ENCODE results near the gene VAV2. TPM values are rescaled to one million over a fixed set of nuclear protein-coding genes. Genes with fewer than 3 reads are reported as not detected.
A peak's percentile ranks its signal among the peaks of the same experiment; 100 is the strongest.

The VAV2 gene
- total and polyA plus RNA-seq, 11 donors = 3.3 to 9.9 (median 5.3) TPM

- DNase-seq = no peak
- Histone ChIP-seq H3K36me3 (peaks cover 0 to 42% (median 30%) of the 10 kb centered on the region in 9 donors), H3K4me3 (no peak overlapping the region), H3K27me3 (no peaks in the 10 kb centered on the region), H3K4me1 (peaks cover 0 to 11% (median 8%) of the 10 kb centered on the region in 12 donors), H3K27ac (no peak overlapping the region), H3K9me3 (no peaks in the 10 kb centered on the region)
- WGBS, 4 donors = 95 to 98% (median 96%) methylated on average over 7 of the region's 7 CpGs
- TF ChIP-seq CTCF (IDR thresholded peaks at IDR 0.05) (no peak), POLR2A (IDR thresholded peaks at IDR 0.05) (no peak)
- intact Hi-C loops (cut with DNase I) = loop anchor here in 5 of 10 donors (5.0 kb wide), 3 partner anchors 35 to 100 kb away; partner anchors contain the start of gene BRD3 (in 4 of the 5)
- ATAC-seq = no peak
These were observed 35.4 kb upstream of the VAV2 start for GRCh38 chr9:134027561-134027960.

- Histone ChIP-seq H3K4me1 (peaks cover 0 to 11% (median 8%) of the 10 kb centered on the region in 12 donors), H3K36me3 (peaks cover 0 to 36% (median 25%) of the 10 kb centered on the region in 9 donors), H3K27me3 (no peaks in the 10 kb centered on the region), H3K4me3 (no peak overlapping the region), H3K9me3 (no peaks in the 10 kb centered on the region), H3K27ac (no peak overlapping the region)
- DNase-seq = no peak
- intact Hi-C loops (cut with DNase I) = loop anchor here in 5 of 10 donors (5.0 kb wide), 3 partner anchors 35 to 100 kb away; partner anchors contain the start of gene BRD3 (in 4 of the 5)
- ATAC-seq = no peak
- WGBS, 4 donors = 91 to 94% (median 94%) methylated on average over 8 of the region's 8 CpGs
- no peak for TF ChIP-seq POLR2A (IDR thresholded peaks at IDR 0.05)
- TF ChIP-seq CTCF (IDR thresholded peaks at IDR 0.05) = no peak
These were observed 34.9 kb upstream of the VAV2 start for GRCh38 chr9:134026981-134027380.

GRCh38 chr9:134026581-134026980 is 34.5 kb upstream of the VAV2 start:
- intact Hi-C loops (cut with DNase I) = loop anchor here in 5 of 10 donors (5.0 kb wide), 3 partner anchors 36 to 101 kb away; partner anchors contain the start of gene BRD3 (in 4 of the 5)
- no peak for ATAC-seq
- WGBS, 4 donors = 89 to 92% (median 91%) methylated on average over 17 to 18 of the region's 18 CpGs

More at GRCh38 chr9:134026581-134026980, 34.5 kb upstream of the VAV2 start:
- H3K4me1 ChIP-seq = peaks cover 0 to 11% (median 8%) of the 10 kb centered on the region in 12 donors
- H3K9me3 ChIP-seq = no peaks in the 10 kb centered on the region
- H3K36me3 ChIP-seq = peaks cover 0 to 32% (median 21%) of the 10 kb centered on the region in 9 donors
- DNase-seq = peak in 1 of 5 donors; percentile 47
- peak overlapping the region in 4 of 12 donors; percentile 69 to 96 (median 90) for H3K4me3 ChIP-seq
- H3K27me3 ChIP-seq = no peaks in the 10 kb centered on the region
- no peak overlapping the region for H3K27ac ChIP-seq
- TF ChIP-seq POLR2A (IDR thresholded peaks at IDR 0.05) (no peak), CTCF (IDR thresholded peaks at IDR 0.05) (no peak)

Data from heart left ventricle (tissue), 16 donors.